Measurements from ENCODE around the gene WDPCP. TPM values are rescaled to one million over a fixed set of nuclear protein-coding genes. Genes with fewer than 3 reads are reported as not detected.
A peak's percentile ranks its signal among the peaks of the same experiment; 100 is the strongest.

Gene WDPCP
- total and polyA plus RNA-seq, 2 of the 13 experiments (the other 11 are each of a cell fraction or from before 2014, with no cell fraction given) = 2.9 to 5.2 TPM

DNA sequence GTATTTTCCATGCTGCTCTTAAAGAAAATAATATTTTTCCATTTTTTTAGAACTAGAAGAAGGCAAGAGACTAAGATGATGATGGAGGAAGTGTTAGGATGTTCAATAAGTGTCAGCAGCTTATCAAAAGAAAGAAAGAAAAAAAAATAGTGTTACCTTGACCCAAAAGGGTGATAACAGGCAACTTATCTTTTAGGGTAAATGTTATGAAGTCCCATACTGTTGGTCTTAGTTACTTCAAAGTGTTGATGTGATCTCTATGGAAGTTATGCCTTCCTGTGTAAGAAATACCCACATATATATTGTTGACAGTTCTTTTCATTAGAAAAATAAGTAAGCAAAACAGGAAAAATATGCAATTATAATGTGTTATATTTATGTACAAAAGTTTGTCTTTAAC lies 394.1 kb downstream of the WDPCP start (continued):
- no peak for TF ChIP-seq ZBTB4 (CRISPR knock-in tag; IDR thresholded peaks at IDR 0.05; ENCODE audit: borderline replicate concordance)
- TF ChIP-seq RAD51 (IDR thresholded peaks at IDR 0.05; ENCODE audit: borderline replicate concordance) = no peak
- TF ChIP-seq FOXC1 (CRISPR knock-in tag; IDR thresholded peaks at IDR 0.05; ENCODE audit: borderline replicate concordance) = no peak
- TF ChIP-seq, protein P1, sequence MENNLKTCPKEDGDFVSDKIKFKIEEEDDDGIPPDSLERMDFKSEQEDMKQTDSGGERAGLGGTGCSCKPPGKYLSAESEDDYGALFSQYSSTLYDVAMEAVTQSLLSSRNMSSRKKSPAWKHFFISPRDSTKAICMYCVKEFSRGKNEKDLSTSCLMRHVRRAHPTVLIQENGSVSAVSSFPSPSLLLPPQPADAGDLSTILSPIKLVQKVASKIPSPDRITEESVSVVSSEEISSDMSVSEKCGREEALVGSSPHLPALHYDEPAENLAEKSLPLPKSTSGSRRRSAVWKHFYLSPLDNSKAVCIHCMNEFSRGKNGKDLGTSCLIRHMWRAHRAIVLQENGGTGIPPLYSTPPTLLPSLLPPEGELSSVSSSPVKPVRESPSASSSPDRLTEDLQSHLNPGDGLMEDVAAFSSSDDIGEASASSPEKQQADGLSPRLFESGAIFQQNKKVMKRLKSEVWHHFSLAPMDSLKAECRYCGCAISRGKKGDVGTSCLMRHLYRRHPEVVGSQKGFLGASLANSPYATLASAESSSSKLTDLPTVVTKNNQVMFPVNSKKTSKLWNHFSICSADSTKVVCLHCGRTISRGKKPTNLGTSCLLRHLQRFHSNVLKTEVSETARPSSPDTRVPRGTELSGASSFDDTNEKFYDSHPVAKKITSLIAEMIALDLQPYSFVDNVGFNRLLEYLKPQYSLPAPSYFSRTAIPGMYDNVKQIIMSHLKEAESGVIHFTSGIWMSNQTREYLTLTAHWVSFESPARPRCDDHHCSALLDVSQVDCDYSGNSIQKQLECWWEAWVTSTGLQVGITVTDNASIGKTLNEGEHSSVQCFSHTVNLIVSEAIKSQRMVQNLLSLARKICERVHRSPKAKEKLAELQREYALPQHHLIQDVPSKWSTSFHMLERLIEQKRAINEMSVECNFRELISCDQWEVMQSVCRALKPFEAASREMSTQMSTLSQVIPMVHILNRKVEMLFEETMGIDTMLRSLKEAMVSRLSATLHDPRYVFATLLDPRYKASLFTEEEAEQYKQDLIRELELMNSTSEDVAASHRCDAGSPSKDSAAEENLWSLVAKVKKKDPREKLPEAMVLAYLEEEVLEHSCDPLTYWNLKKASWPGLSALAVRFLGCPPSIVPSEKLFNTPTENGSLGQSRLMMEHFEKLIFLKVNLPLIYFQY (CRISPR knock-in tag; IDR thresholded peaks at IDR 0.05; ENCODE audit: borderline replicate concordance) = no peak
- TF ChIP-seq ZNF878 (CRISPR knock-in tag; IDR thresholded peaks at IDR 0.05) = no peak; the same call in 1 of the 2 replicates
- TF ChIP-seq ZNF724P (CRISPR knock-in tag; IDR thresholded peaks at IDR 0.05; ENCODE audit: borderline replicate concordance) = no peak
- TF ChIP-seq CC2D1A (CRISPR knock-in tag; IDR thresholded peaks at IDR 0.05) = no peak
- TF ChIP-seq, protein P2, sequence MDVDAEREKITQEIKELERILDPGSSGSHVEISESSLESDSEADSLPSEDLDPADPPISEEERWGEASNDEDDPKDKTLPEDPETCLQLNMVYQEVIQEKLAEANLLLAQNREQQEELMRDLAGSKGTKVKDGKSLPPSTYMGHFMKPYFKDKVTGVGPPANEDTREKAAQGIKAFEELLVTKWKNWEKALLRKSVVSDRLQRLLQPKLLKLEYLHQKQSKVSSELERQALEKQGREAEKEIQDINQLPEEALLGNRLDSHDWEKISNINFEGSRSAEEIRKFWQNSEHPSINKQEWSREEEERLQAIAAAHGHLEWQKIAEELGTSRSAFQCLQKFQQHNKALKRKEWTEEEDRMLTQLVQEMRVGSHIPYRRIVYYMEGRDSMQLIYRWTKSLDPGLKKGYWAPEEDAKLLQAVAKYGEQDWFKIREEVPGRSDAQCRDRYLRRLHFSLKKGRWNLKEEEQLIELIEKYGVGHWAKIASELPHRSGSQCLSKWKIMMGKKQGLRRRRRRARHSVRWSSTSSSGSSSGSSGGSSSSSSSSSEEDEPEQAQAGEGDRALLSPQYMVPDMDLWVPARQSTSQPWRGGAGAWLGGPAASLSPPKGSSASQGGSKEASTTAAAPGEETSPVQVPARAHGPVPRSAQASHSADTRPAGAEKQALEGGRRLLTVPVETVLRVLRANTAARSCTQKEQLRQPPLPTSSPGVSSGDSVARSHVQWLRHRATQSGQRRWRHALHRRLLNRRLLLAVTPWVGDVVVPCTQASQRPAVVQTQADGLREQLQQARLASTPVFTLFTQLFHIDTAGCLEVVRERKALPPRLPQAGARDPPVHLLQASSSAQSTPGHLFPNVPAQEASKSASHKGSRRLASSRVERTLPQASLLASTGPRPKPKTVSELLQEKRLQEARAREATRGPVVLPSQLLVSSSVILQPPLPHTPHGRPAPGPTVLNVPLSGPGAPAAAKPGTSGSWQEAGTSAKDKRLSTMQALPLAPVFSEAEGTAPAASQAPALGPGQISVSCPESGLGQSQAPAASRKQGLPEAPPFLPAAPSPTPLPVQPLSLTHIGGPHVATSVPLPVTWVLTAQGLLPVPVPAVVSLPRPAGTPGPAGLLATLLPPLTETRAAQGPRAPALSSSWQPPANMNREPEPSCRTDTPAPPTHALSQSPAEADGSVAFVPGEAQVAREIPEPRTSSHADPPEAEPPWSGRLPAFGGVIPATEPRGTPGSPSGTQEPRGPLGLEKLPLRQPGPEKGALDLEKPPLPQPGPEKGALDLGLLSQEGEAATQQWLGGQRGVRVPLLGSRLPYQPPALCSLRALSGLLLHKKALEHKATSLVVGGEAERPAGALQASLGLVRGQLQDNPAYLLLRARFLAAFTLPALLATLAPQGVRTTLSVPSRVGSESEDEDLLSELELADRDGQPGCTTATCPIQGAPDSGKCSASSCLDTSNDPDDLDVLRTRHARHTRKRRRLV (CRISPR knock-in tag; IDR thresholded peaks at IDR 0.05) = no peak
- no peak for TF ChIP-seq ARNTL (CRISPR knock-in tag; IDR thresholded peaks at IDR 0.05)
- peak; percentile 99 for TF ChIP-seq NCOA2 (CRISPR knock-in tag; IDR thresholded peaks at IDR 0.05)
- TF ChIP-seq TAF1 (CRISPR knock-in tag; IDR thresholded peaks at IDR 0.05) = no peak
- TF ChIP-seq EZH2 (conservative IDR thresholded peaks at IDR 0.05; ENCODE audit: low read depth, low read length) = no peak
- TF ChIP-seq ZNF598 (CRISPR knock-in tag; IDR thresholded peaks at IDR 0.05; ENCODE audit: borderline replicate concordance) = no peak
- TF ChIP-seq ZNF629 (CRISPR knock-in tag; conservative IDR thresholded peaks at IDR 0.05) = no peak
- TF ChIP-seq ZNF740 (CRISPR knock-in tag; IDR thresholded peaks at IDR 0.05) = no peak
- TF ChIP-seq CCDC6 (CRISPR knock-in tag; IDR thresholded peaks at IDR 0.05) = no peak

All from HepG2 (cell line).